Activated CD8-positive, alpha-beta memory T cell treated with anti-CD3 and anti-CD28 coated beads for 1 hour (primary cell): ENCODE results near the gene SIPA1L3.
"Not testable (repeated sequence)": the region's sequence is repeated elsewhere in the genome, so short reads cannot be mapped to it uniquely, and the experiment has no call there.

Experiments
- DNase-seq, 2 donors: peaks; one replicate each; pipeline ENCODE4 v3.0.0-alpha.2; 2020; ENCODE audit warnings: low read depth in 1 of 2; ENCODE audit errors: extremely low read depth in 1 of 2

The SIPA1L3 gene

GRCh38 chr19:38017401-38018151 lies 110.6 kb downstream of the SIPA1L3 start:
- DNase-seq: no peak

DNA sequence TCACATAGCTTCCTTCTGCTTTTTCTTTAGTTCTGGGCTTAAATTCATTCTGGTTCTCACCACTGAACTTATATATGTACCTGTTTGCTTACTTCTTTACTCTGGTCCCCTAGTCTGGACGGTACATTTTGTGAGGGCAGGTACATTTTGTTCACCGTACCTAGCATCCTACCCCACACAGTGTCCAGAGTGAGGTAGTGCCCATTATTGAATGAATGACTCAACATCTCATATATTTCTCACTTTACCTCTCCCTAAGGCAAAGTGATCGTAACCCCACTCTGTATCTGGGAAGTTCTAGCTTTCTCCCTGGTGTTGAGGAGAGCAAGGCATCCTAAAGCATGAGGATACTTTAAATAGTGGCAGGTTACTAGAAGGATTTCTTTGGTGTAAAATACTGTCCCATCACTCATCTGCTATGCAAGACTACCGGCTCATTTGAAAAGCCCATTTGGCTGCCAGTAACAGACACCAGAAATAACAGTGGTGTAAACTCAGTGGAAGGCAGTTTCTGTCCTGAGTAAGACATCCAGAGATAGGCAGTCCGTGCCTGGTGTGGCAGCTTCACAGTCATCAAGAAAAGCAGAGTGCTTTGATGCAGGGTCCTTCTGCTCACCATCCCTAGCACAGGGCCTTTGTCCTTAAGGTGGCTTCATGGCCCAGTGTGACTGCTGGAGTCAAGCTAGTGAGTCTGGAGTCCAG lies 111.8 kb downstream of the SIPA1L3 start:
- no peak for DNase-seq

- DNase-seq: no peak
Measured at GRCh38 chr19:38019396-38019724, 112.4 kb downstream of the SIPA1L3 start.

DNA sequence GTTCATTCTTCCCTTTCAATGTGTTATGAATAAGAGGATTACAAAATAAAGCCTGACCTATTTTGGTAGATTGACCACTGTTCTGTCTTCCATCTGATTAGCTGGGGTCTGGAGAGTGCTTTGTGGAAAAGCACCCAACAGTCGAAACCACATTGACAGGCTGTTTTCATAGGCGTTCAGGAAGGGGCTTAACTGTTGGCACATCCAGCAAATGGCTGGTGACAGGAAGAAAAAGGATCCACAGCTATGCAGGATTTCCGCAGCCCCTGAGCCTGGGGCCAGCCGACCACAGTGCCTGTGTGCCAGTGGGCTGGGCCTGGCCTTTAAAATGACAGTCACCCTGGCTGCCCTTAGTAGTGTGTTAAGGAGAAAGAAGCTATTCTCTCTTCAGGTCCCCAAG lies 113.3 kb downstream of the SIPA1L3 start:
- DNase-seq: no peak

GRCh38 chr19:38021352-38021751 lies 114.3 kb downstream of the SIPA1L3 start:
- no peak for DNase-seq

GRCh38 chr19:38022791-38023670 lies 116.0 kb downstream of the SIPA1L3 start:
- no peak for DNase-seq

- DNase-seq: no peak
Measured at GRCh38 chr19:38023671-38024541, 116.9 kb downstream of the SIPA1L3 start.

DNA sequence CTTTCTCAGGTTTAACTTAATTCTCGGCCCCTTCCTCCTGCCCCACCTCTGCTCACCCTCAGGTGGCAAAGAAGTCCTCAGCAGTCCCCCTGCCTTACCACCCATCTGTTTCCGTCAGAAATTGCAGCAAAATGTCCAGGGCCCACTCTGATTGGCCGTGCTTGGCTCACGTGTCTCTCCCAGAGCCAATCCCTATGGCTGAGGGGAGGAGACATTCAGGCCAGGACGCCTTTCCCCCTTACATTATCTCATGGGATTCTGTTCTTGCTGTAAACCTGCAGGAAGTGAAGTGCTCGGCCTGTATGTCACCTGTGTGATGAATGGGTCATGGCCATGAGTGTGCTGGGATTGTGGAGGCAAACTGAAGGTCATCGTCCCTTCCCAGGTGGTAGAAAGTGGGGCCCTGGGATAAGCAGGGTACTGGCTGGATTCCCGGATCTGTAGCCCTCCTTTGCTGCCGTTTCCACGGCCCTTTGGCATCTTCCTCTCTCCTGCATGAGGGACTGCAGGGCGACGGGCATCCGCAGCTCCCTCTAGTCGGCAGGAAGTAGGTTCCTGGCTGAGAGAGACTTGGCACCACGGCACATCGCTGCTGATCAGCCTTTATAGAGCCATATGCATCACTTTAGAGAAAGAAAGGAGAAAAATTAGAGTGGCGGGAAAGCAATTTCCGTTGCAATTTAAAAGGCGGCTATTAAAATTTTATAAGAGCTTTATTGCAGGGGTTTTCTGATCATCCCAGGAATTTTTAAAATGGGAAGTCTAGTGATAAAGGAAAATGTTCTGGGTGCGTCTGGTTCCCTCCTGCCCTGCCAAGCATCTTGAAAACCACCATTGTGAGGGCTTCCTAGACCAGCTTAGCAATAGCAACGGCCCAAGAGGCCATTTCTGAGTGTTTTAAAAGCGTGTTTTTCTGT lies 118.2 kb downstream of the SIPA1L3 start:
- DNase-seq: no peak

DNA sequence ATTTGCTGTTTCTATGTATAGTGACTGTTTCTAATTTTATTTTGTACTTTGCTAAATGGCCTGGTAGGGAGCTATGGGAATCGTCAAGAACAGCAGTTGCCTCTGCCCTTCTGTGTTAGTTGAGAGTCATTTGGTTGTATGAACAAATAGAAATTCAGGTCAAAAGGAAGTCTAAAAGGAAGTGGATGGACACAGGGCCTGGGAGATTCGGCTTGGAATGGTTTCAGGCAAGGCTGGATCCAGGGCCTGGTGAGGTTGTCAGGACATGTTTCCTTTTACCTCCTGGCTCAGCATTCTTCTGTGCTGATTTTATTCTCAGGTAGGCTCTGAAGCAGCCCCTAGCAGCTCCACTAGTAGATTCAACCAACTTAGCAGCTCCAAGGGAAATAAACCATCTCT lies 118.9 kb downstream of the SIPA1L3 start:
- DNase-seq: no peak

DNA sequence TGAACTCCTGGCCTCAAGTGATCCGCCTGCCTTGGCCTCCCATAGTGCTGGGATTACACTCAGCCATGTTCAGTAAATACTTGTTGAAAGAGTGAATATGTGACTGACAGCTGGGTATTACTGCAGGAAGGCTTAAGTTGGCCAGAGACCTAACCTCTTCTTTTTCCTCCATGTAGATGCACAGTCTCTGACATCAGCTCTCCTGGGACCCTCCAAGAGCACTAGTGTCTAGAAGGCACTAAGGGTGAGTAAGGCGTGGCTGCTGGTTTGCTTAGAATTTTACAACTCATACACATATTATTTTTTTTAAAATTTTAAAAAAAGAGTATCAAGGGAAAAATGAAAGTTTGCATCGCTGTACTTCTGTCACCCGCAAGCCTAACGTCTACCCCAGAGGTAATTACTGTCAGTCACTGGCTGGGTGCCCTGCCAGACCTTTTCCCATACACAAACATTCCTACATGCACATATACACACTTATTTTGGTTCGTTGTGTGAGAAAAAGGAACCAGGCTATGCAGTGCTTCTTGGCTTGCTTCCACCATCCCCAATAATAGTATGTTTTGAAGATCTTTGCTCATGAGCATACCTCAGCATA lies 122.0 kb downstream of the SIPA1L3 start:
- DNase-seq: no peak

GRCh38 chr19:38030001-38030400 lies 123.0 kb downstream of the SIPA1L3 start:
- not testable (repeated sequence) for DNase-seq

- no peak for DNase-seq
Measured at GRCh38 chr19:38030686-38031422, 123.8 kb downstream of the SIPA1L3 start.

DNA sequence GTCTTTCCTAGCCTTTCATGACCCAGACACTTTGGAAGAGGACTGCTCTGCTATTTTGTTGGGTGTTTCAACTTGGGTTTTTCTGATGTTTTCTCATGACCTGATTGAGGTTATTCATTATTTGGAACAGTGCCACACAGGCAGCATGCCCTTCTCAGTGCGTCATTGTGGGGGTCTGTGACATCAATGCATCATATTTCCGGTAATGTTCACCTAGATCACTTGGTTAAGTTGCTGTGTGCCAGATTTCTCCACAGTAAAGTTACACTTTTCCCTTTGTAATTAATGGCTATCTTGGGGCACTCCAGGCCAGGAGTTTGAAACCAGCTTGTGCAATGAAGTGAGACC lies 124.4 kb downstream of the SIPA1L3 start:
- no peak for DNase-seq

GRCh38 chr19:38032151-38032550 lies 125.1 kb downstream of the SIPA1L3 start:
- no peak for DNase-seq

GRCh38 chr19:38032951-38033350 lies 125.9 kb downstream of the SIPA1L3 start:
- no peak for DNase-seq

GRCh38 chr19:38033658-38034491 lies 126.9 kb downstream of the SIPA1L3 start:
- no peak for DNase-seq

GRCh38 chr19:38034492-38034860 lies 127.5 kb downstream of the SIPA1L3 start:
- no peak for DNase-seq
